Activated gamma-delta T cell treated with Interleukin-2 at 50 U/mL for 16 hours (primary cell): ENCODE data around the gene SHC2.
"Not testable (repeated sequence)": the region's sequence is repeated elsewhere in the genome, so short reads cannot be mapped to it uniquely, and the experiment has no call there.

Source experiments
- DNase-seq: peaks from one replicate; pipeline ENCODE4 v3.0.0-alpha.2; 2020

SHC2 gene

DNA sequence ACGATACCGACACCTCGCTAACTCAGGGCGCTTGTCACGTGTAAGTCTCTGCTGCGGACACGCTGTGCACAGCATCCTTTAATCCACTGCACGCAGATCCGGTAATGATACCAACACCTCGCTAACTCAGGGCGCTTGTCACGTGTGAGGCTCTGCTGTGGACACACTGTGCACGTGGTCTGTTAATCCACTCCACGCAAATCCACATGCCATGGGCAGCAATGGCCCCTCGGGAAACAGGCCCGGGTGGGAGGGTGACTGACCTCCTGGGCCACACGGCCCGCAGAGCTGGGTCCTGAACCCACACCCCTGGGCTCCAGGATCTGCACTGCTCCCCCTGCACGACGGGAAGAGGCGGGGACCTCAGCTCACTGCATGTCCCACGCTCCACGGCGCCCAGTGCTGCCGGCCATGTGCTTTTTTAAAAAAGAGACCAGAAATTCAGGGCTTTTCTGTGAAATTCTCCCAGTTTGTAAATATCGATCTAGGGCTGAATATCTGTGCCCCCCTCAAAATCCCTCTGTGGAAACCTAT, 16.1 kb downstream of the SHC2 start:
- no peak for DNase-seq

DNA sequence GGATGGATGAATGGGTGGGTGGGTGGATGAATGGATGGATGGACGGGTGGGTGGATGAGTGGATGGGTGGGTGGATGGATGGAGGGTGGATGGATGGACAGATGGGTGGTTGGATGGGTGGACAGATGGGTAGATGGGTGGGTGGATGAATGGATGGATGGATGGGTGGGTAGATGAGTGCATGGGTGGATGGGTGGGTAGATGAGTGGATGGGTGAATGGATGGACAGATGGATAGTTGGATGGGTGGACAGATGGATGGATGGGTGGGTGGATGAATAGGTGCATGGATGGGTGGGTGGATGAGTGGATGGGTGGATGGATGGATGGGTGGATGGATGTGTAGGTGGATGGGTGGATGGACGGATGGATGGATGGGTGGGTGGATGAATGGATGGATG, 17.8 kb downstream of the SHC2 start:
- no peak for DNase-seq

- no peak for DNase-seq
Observed at GRCh38 chr19:442085-442484, 18.7 kb downstream of the SHC2 start.

- DNase-seq: no peak
Observed at GRCh38 chr19:441213-441836, 19.5 kb downstream of the SHC2 start.

- no peak for DNase-seq
Observed at GRCh38 chr19:440391-441212, 20.2 kb downstream of the SHC2 start.

DNA sequence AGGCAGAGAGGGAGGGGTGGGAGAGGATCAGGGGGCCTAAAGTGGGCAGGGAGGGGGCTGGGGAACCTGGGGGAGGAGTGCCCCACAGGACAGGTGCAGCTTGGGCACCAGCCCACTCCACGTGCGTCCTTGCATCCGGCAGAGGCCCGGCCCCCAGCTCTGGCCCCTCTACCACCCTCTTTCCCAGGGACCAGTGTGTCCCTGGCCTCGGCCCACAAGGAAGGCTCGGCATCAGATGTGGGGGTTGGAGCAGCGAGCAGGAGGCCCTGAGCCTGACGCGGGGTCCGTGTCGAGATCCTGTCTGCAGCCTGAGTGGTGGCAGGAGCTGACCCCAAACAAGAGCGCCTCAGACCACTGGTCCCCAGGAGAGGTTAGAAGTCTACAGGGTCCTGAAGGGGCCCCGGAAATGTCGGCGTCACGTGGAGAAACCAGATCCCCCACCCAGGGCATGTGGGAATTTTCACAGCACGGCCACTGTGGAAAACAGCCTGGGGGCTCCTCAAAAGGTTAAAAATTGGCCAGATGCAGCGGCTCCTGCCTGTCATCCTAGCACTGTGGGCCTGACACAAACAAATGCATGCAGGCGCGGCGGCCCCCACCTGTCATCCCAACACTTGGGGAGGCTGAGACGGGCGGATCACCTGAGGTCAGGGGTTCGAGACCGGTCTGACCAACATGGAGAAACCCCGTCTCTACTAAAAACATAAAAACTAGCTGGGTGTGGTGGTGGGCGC, 21.5 kb downstream of the SHC2 start:
- no peak for DNase-seq

GRCh38 chr19:438416-438958, 22.3 kb downstream of the SHC2 start:
- DNase-seq: no peak

DNA sequence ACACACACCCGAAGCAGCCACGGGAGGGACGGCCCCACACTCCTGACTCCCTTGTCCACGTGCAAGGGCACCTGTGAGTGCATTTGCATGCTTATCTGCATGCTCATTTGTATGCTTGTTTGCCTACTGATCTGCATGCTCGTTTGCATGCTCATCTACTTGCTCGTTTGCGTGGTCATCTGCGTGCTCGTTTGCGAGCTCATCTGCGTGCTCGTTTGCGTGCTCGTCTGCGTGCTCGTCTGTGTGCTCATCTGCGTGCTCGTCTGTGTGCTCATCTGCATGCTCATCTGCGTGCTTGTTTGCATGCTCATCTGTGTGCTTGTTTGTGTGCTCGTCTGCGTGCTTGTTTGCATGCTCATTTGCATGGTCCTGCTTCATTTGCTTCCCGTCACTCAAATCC, 23.8 kb downstream of the SHC2 start:
- DNase-seq: no peak

GRCh38 chr19:436413-436950, 24.4 kb downstream of the SHC2 start:
- DNase-seq: no peak

DNA sequence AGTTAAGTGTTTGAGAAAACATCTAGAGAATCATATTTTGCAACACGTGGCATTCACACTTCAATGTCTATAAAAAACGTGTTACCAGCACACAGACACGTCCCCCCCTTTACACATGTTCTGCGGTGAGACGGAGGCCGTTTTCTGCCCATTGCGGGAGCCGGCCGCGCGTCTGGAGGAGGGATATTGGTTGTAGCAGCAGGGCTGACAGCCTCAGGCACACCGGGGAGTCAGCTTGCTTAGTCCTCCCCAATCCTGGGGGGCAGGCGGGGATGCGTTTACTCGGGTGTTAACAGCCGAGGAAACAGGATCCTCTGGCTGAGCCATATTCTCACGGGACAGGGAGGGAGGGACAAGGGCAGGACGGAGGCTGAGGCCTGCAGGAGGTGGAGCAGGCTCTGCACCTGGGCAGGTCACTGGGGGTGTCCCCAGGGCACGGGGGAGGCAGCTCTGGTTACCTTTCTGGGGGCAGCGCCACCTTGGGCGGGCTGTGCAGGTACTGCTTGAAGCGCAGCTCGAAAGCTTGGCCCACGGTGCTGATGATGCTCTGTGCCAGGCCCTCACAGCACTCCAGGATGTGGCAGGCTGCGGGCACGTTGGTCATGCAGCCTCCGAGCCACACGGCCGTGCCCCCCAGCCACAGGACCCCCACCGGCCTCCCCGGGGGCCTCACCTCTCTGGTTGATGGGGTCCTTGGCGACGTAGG, 25.0 kb downstream of the SHC2 start:
- no peak for DNase-seq

DNA sequence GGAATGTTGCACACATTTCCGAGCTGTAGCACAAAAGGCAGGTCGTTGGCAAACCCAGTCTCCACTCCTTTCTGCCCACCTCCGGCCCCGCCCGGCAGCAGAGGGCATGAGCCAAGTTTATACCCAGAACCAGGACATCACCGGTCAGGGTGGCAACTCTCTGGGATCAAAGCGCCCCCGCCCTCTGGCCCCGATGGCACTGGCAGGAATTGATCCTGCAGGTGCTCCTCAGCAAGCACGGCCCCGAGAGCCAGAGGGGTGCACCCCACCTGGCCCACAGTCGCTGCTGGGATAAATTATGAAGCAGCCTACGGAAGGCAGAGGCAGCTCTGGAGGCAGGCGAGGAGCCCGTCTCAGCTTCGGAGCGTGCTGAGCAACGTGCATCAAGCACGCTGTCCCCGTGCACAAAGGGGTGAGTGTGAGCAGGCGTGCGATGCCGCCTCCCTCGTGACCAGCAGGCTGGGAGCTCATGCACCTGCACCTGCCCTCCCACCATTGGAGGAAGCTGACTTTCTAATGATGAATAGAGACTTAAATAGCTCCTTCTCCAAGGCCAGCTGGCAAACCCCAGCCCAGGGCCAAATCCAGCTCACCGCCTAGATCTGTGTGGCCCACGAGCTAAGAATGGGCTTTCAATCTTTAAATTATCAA, 25.7 kb downstream of the SHC2 start:
- DNase-seq: no peak

DNA sequence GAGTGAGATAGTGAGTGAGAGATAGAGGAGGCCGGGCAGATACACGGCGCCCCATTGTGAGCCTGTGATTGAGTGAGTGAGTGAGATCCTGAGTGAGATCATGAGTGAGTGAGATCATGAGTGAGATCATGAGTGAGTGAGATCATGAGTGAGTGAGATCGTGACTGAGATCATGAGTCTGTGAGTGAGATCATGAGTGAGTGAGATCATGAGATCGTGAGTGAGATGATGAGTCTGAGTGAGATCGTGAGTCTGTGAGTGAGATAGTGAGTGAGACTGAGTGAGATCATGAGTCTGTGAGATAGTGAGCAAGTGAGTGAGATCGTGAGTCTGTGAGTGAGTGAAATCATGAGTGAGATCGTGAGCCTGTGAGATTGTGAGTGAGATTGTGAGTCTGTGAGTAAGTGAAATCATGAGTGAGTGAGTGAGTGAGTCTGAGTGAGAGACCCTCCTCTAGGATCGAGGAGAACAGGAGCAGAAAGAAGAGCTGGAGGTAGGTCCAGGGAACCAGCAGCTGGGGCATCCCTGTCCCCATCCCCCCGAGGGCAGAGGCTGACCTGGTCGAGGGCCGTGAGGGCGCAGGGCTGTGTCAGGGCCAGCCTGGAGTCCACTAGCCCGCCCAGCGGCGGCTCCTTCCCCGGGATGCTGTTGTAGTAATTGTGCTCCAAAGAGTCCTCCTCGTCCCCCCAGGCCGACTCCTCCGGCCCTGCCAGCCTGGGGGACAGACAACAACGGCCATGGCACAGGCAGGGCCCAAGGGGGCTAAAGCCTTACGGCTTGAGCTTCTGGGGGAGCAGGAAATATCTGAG, 26.5 kb downstream of the SHC2 start:
- DNase-seq: no peak

DNA sequence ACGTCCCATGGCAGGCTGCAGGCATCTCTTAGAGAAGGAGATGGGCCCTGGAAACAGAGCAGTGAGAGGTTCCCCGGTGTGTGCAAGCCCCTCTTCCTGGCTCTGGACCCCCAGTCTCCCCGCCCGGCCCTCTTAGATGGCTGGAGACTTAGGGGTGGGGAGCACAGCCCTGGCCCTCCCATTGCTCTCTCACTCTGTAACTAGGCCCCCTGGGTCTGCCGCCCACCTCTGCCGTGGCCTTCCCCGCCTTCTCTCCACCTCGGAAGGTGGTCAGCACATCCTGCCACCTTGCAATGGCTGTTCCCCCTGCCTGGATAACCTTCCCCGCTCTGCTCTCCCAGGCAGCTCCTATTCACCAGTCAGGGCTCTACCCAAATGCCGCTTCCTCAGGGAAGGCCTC, 30.1 kb downstream of the SHC2 start:
- no peak for DNase-seq

- DNase-seq: no peak
Observed at GRCh38 chr19:428149-428548, 32.7 kb downstream of the SHC2 start.

DNA sequence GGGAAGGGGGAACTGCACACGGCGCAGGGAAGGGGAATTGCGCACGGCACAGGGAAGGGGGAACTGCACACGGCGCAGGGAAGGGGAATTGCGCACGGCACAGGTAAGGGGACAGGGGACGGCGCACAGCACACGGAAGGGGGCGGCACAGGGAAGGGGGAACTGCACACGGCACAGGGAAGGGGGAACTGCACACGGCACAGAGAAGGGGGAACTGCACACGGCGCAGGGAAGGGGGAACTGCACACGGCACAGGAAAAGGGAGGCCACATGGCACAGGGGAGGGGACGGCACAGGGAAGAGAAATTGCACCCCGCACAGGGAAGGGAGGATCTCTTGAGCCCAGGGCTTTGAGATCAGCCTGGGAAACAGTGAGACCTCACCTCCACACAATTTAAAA, 33.2 kb downstream of the SHC2 start:
- DNase-seq: not testable (repeated sequence)

DNA sequence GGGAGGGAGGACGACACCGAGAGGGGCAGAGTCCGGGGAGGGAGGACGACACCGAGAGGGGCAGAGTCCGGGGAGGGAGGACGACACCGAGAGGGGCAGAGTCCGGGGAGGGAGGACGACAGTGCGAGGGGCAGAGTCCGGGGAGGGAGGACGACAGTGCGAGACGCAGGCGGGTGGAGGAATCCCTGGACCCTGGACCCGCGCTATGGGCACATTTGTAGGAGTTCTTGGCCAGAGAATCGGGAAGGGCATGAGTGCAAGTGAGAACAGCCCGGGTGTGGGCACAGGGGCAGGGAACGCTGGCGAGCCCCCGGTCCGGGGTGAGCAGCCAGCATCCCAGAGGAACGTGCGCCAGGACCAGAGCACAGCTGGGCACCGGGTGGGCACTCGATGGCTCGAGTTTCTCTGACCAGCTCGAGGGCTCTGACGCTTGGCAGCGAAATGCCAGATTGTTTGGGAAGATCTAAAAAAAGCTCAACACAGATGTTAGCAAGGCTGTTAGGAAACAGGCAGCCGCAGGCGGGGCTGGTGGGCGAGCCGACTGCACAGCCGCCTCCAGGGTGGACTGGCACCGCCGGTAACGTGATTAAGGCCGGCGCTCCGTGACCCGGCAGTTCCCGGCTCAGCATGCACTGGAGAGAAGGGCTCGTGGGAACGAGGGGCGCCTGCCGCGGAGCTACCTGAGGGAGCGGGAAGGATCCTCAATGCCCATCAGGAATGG, 33.9 kb downstream of the SHC2 start:
- no peak for DNase-seq

DNA sequence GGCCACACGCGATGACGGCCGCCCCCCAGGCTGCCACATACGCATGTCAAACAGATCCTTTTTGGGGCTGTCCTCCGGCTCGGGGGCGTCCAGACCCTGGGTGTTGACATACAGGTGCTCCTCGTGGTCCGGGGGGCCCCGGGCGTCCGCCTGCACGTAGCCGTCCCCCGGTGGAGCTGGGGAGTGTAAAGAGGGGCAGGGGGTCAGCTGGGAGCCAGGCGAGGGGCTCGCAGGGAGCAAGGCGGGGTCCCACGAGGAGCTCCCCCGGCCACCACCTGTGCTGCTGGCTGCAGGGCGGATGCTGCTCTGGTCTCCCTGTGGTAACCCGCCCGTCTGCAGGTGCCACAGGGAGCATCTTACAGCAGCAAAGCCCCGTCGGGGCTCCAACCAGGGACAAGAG, 35.8 kb downstream of the SHC2 start:
- no peak for DNase-seq

DNA sequence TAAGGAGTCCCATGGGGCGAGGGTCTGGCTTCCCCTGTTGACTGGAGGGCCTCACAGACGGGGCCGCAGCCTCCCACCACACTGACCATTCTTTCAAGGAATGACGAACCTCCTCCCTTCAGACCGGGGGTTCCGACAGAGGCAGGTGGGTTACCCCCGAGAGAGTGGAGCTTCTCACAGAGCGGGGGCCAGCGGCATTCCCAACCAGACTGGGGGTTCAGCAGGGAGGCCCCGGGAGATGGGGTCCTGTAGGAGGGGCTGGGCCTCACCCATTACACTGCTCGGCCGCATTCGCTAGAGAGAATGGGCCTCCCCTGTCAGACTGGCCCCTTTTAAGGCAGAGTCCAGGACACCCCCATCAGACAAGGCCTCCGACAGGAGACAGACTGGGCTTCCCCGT, 36.3 kb downstream of the SHC2 start:
- no peak for DNase-seq

- no peak for DNase-seq
Observed at GRCh38 chr19:423691-424466, 37.0 kb downstream of the SHC2 start.

GRCh38 chr19:422917-423226, 38.0 kb downstream of the SHC2 start:
- not testable (repeated sequence) for DNase-seq
